Colonic mucosa (tissue), 4 donors: ENCODE data around the gene SETD1A. TPM values are rescaled to one million over a fixed set of nuclear protein-coding genes. Genes with fewer than 3 reads are reported as not detected.

Experiments used
- DNase-seq: peaks from one replicate; pipeline ENCODE4 v3.0.0-alpha.2; 2020
- H3K27ac ChIP-seq: fragments of 200-600 bp; one replicate; pipeline ENCODE4 v1.8.0; 2021
- H3K27me3 ChIP-seq: fragments of 200-600 bp; one replicate; pipeline ENCODE4 v1.8.0; 2021
- H3K36me3 ChIP-seq: fragments of 200-600 bp; one replicate; pipeline ENCODE4 v1.8.0; 2021
- H3K4me1 ChIP-seq: fragments of 200-600 bp; one replicate; pipeline ENCODE4 v1.8.0; 2021; ENCODE audit warnings: mild to moderate bottlenecking
- H3K4me3 ChIP-seq: fragments of 200-600 bp; one replicate; pipeline ENCODE4 v1.8.0; 2021
- H3K9ac ChIP-seq, 2 donors: one replicate each; pipeline ENCODE4 v1.7.0; 2013; ENCODE audit warnings: control low read depth in 2 of 2, low read depth in 2 of 2, low read length in 2 of 2
- H3K9me3 ChIP-seq: fragments of 200-600 bp; one replicate; pipeline ENCODE4 v1.8.0; 2021
- CTCF ChIP-seq: fragments of 200-600 bp; IDR thresholded peaks from one replicate; pipeline ENCODE4 v1.8.0; 2022; ENCODE audit warnings: antibody characterized with exemption, mild to moderate bottlenecking
- intact Hi-C: fragments of 100-400 bp; cut with DNase I; formaldehyde crosslinking; loops from one replicate; pipeline ENCODE4 v1.14.1; 2022
- total RNA-seq, 2 donors: library from RNA; stranded (reverse); fragmentation: NEBNext Ultra II Directional in 1 of 2; extraction: Animal tissue kit (Norgen Biotek cat#: 25700) in 1 of 2; gene quantifications; one replicate each; pipeline ENCODE4 v1.2.1, GENCODE V29; 2021
- donor health status: healthy.
- donor health status: DM: no; HTN: no; CAD: no.
- donor health status: DM: no; HTN: no; CAD: no.

Gene SETD1A
- total RNA-seq, 2 donors from 2014 or later = 11.6 to 15.9 TPM

DNA sequence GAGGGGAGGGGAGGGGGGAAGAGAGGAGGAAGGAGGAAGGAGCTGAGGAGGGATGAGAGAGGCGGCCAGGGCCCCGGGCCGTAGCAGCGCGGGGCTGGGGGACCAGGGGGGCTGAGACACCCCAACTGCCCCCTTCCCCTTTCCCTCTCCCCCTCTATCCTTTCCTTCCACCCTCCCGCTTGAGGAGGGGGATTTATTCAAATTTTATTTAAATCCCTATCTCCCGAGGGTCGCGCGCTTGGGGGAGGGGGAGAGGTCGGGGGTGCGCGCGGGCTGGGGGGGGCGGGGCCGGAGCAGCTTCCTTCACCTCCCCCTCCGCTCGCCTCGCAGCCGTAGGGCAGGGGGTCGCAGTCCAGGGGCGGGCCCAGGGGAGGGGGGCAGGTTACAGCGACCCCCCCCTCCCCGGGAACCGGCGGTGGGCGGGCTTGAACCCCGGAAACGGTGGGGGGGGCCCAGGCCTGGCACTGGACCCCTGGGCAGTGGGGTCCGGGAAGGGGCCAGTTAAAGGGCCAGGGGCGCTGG is 33.9 kb upstream of the SETD1A start, which contains the start of gene FBXL19:
Gene FBXL19 (plus strand): TSS at position 19 of the 522 bp plus-strand sequence. CDS start 2,183 bp downstream, outside the sequence.
- no peak for DNase-seq
- Histone ChIP-seq H3K36me3 (no peaks in the 10 kb centered on the region), H3K9ac (peak within 1 kb of the TSS; percentile 68 to 86), H3K4me1 (no peaks in the 10 kb centered on the region), H3K27me3 (no peaks in the 10 kb centered on the region), H3K27ac (peak within 1 kb of the TSS; percentile 91), H3K4me3 (peak within 1 kb of the TSS; percentile 75), H3K9me3 (no peaks in the 10 kb centered on the region)
- intact Hi-C loops = no loop called here
- TF ChIP-seq CTCF = no peak

- Histone ChIP-seq H3K9me3 (no peaks in the 10 kb centered on the region), H3K27ac (peak overlapping the region; percentile 53), H3K9ac (peak overlapping the region; percentile 46 to 68), H3K36me3 (no peaks in the 10 kb centered on the region), H3K27me3 (no peaks in the 10 kb centered on the region), H3K4me3 (peak overlapping the region; percentile 75), H3K4me1 (no peaks in the 10 kb centered on the region)
- TF ChIP-seq CTCF = no peak
- intact Hi-C loops = no loop called here
- peak; percentile 39 for DNase-seq
Observed at GRCh38 chr16:30924076-30924912, 33.3 kb upstream of the SETD1A start.

DNA sequence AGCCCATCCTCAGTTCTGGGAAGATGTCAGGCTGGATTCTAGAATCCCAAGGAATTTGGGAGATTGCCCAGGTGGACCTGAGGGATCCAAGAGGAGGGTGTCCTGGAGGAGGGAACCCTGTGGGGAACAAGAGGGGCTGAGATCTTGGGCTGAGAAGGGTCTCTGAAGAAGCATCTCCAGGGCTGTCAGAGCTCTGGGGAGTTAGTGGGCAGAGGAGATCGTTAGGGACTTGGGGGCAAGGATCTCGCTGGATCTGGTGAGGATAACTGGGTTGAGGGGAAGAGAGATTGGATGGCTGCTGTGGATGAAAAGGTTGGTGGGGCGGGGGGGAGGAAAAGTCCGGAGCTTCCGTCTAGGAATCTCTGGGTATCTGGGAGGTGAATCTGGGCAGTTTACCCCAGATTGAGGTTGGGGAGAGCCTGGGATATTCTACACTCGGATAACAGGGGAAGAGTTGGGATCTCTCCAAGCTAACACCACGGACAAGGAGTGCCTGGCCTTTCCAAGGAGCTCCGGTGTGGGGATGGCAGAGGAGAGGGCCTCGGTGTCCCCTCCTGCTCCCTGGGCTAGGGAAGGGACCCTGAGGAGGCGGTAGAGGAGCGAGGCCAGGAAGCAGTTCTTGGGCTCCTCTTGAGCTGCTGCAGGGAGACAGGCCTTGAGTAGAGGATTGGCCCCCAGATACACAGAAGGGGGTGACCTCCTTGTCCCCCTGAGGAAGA is 32.5 kb upstream of the SETD1A start:
- Histone ChIP-seq H3K9ac (peak overlapping the region; percentile 46 to 68), H3K9me3 (no peaks in the 10 kb centered on the region), H3K4me1 (no peaks in the 10 kb centered on the region), H3K4me3 (peak overlapping the region; percentile 75), H3K27ac (no peak overlapping the region), H3K27me3 (no peaks in the 10 kb centered on the region), H3K36me3 (no peaks in the 10 kb centered on the region)
- TF ChIP-seq CTCF = no peak
- no peak for DNase-seq
- intact Hi-C loops = no loop called here

- Histone ChIP-seq H3K36me3 (no peaks in the 10 kb centered on the region), H3K27ac (no peak overlapping the region), H3K9ac (no peak overlapping the region), H3K27me3 (no peaks in the 10 kb centered on the region), H3K9me3 (no peaks in the 10 kb centered on the region), H3K4me3 (no peak overlapping the region), H3K4me1 (no peaks in the 10 kb centered on the region)
- no peak for TF ChIP-seq CTCF
- intact Hi-C loops = no loop called here
- DNase-seq = no peak
Observed at GRCh38 chr16:30925632-30925987, 31.9 kb upstream of the SETD1A start.

DNA sequence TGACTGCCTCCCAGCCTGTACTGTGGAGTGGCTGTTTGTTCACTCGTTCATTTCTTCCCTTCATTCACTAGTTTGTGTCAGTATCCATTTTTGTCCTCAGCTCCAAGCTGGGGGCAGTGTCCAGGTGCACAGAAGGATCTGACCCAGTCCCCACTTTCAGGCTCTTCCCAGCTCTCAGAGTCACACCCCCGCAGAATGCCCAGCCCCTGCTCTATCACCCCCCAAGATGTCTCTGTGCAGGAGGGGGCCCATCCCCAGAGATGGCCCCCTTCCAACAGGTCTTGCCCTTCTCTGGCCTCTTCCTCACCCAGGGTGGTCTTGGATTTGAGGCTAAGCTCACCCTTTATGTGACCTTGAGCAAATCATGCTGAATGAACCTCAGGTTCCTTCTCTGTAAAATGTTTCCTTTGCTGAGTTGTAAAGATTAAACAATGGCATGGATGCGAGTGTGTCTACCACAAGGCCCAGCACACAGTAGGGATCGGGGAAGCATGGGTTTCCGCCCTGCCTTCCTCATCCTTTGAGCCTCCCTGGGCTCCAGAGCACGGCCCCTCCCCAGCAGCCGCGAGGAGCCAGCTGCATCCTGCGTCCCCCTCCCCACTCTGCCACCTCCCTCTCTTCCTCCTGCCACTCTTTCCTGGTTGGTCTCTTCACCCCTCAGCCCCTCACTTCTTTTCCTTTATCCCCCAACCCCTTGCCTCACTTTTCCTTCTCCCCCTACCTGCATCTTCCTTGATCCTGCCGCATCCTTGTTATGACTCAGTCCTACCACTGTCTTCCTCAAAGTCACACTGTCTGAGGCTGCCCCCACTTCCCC is 31.4 kb upstream of the SETD1A start:
- no peak for DNase-seq
- H3K9ac ChIP-seq = no peak overlapping the region
- no peaks in the 10 kb centered on the region for H3K27me3 ChIP-seq
- no peaks in the 10 kb centered on the region for H3K9me3 ChIP-seq
- no peak for TF ChIP-seq CTCF
- no peak overlapping the region for H3K27ac ChIP-seq
- no peaks in the 10 kb centered on the region for H3K36me3 ChIP-seq
- intact Hi-C loops = no loop called here
- H3K4me1 ChIP-seq = no peaks in the 10 kb centered on the region
- H3K4me3 ChIP-seq = no peak overlapping the region
